Measurements from ENCODE around the gene MTHFS.

The MTHFS gene

GRCh38 chr15:79875213-79875612 lies 21.6 kb downstream of the MTHFS start:
- no peak overlapping the region for H3K9ac ChIP-seq
- H3K4me2 ChIP-seq: no peak overlapping the region
- TF ChIP-seq, protein P1, sequence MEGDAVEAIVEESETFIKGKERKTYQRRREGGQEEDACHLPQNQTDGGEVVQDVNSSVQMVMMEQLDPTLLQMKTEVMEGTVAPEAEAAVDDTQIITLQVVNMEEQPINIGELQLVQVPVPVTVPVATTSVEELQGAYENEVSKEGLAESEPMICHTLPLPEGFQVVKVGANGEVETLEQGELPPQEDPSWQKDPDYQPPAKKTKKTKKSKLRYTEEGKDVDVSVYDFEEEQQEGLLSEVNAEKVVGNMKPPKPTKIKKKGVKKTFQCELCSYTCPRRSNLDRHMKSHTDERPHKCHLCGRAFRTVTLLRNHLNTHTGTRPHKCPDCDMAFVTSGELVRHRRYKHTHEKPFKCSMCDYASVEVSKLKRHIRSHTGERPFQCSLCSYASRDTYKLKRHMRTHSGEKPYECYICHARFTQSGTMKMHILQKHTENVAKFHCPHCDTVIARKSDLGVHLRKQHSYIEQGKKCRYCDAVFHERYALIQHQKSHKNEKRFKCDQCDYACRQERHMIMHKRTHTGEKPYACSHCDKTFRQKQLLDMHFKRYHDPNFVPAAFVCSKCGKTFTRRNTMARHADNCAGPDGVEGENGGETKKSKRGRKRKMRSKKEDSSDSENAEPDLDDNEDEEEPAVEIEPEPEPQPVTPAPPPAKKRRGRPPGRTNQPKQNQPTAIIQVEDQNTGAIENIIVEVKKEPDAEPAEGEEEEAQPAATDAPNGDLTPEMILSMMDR (conservative IDR thresholded peaks at IDR 0.05; ENCODE audit: low read depth, low read length): no peak
- no peak overlapping the region for H2AFZ ChIP-seq (ENCODE audit: low read depth)
- no peak overlapping the region for H3K27ac ChIP-seq
- no peaks in the 10 kb centered on the region for H3K79me2 ChIP-seq (ENCODE audit: insufficient read depth, low read depth)
- H3K27me3 ChIP-seq (ENCODE audit: insufficient read depth, low read depth): no peaks in the 10 kb centered on the region
- no peaks in the 10 kb centered on the region for H3K4me1 ChIP-seq (ENCODE audit: low read depth, poor library complexity, severe bottlenecking)
- H3K4me3 ChIP-seq (IDR thresholded peaks at IDR 0.05; ENCODE audit: insufficient read depth, low read depth, low read length): no peak overlapping the region
- no peaks in the 10 kb centered on the region for H4K20me1 ChIP-seq (ENCODE audit: insufficient read depth)
- no peaks in the 10 kb centered on the region for H3K36me3 ChIP-seq (ENCODE audit: insufficient read depth)

DNA sequence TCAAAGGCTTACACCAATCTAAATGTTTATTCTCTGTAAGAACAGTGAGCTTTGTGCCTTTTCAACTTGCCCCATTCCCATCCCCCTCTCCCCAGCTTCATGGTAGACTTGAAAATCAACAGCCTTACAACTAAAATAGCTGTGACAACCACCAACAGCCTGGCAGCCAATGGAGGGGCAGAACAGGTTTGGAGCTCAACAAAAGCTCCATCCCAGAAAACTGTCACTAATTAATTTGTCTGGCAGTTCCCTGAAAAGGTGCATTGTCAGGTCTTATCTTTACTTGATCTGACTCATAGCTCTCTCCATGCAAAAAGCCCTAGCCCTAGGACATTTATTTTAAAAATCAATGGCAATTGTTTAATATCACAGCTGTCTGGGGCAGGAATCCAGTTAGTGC lies 22.6 kb downstream of the MTHFS start:
- no peaks in the 10 kb centered on the region for H3K79me2 ChIP-seq (ENCODE audit: insufficient read depth, low read depth)
- H2AFZ ChIP-seq (ENCODE audit: low read depth): no peak overlapping the region
- no peaks in the 10 kb centered on the region for H3K27me3 ChIP-seq (ENCODE audit: insufficient read depth, low read depth)
- no peaks in the 10 kb centered on the region for H3K4me1 ChIP-seq (ENCODE audit: low read depth, poor library complexity, severe bottlenecking)
- no peak overlapping the region for H3K4me2 ChIP-seq
- H4K20me1 ChIP-seq (ENCODE audit: insufficient read depth): no peaks in the 10 kb centered on the region
- no peaks in the 10 kb centered on the region for H3K36me3 ChIP-seq (ENCODE audit: insufficient read depth)
- H3K4me3 ChIP-seq (IDR thresholded peaks at IDR 0.05; ENCODE audit: insufficient read depth, low read depth, low read length): no peak overlapping the region
- H3K9ac ChIP-seq: no peak overlapping the region
- H3K27ac ChIP-seq: no peak overlapping the region
- TF ChIP-seq, protein P1 (conservative IDR thresholded peaks at IDR 0.05; ENCODE audit: low read depth, low read length): no peak

DNA sequence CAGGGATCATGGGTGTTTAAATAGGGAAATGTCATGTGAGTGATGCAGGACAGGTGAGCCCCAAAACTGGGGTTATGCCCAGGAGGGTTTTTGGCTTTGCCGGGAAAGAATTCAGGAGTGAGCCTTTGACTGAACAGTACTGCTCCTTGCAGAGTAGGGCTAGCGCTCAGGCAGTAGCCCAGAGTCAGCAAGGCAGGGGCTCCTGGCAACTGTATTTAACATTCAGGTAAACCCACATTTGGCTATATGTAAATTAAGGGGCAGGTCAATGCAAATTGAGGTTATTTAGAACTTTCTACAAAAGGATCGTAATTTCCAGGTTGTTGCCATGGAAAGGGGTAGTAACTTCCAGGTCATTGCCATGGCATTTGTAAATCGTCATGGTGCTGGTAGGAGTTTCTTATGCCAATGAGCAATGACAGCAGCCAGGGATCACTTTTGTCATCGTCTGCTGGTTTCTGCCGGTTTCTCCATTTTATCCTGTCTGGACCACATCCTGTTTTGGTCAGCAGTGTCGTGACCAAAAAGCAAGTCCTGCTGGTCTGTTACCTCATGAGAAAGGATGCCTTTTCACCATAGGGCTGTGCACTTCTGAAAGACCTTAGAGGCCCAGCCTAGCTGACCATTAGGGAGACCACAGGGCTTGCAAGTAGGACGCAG lies 24.3 kb downstream of the MTHFS start:
- H3K9ac ChIP-seq: no peak overlapping the region
- H4K20me1 ChIP-seq (ENCODE audit: insufficient read depth): no peaks in the 10 kb centered on the region
- no peaks in the 10 kb centered on the region for H3K4me1 ChIP-seq (ENCODE audit: low read depth, poor library complexity, severe bottlenecking)
- H3K27me3 ChIP-seq (ENCODE audit: insufficient read depth, low read depth): no peaks in the 10 kb centered on the region
- no peak overlapping the region for H3K4me2 ChIP-seq
- no peak overlapping the region for H2AFZ ChIP-seq (ENCODE audit: low read depth)
- H3K27ac ChIP-seq: no peak overlapping the region
- H3K4me3 ChIP-seq (IDR thresholded peaks at IDR 0.05; ENCODE audit: insufficient read depth, low read depth, low read length): no peak overlapping the region
- no peaks in the 10 kb centered on the region for H3K36me3 ChIP-seq (ENCODE audit: insufficient read depth)
- H3K79me2 ChIP-seq (ENCODE audit: insufficient read depth, low read depth): no peaks in the 10 kb centered on the region
- TF ChIP-seq, protein P1 (conservative IDR thresholded peaks at IDR 0.05; ENCODE audit: low read depth, low read length): no peak

DNA sequence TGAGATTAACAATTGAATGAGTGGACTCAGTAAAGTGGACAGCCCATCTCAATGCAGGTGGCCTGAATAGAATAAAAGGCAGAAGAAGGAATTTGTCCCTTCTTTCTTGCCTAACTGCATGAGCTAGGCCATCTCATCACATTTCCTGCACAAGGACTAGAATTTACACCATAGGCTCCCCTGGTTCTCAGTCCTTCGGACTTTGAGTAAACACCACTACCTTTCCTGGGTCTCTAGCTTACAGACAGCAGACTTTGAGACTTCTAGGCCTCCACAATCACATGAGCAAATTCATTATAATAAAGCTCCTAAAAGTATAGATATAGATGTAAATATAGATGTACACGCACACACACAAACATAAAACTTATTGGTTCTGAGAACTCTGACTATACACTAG lies 28.3 kb downstream of the MTHFS start:
- no peaks in the 10 kb centered on the region for H3K27me3 ChIP-seq (ENCODE audit: insufficient read depth, low read depth)
- no peaks in the 10 kb centered on the region for H4K20me1 ChIP-seq (ENCODE audit: insufficient read depth)
- H3K9ac ChIP-seq: no peak overlapping the region
- H2AFZ ChIP-seq (ENCODE audit: low read depth): no peak overlapping the region
- H3K4me1 ChIP-seq (ENCODE audit: low read depth, poor library complexity, severe bottlenecking): no peaks in the 10 kb centered on the region
- no peaks in the 10 kb centered on the region for H3K79me2 ChIP-seq (ENCODE audit: insufficient read depth, low read depth)
- TF ChIP-seq, protein P1 (conservative IDR thresholded peaks at IDR 0.05; ENCODE audit: low read depth, low read length): no peak
- H3K4me2 ChIP-seq: no peak overlapping the region
- H3K4me3 ChIP-seq (IDR thresholded peaks at IDR 0.05; ENCODE audit: insufficient read depth, low read depth, low read length): no peak overlapping the region
- no peak overlapping the region for H3K27ac ChIP-seq
- H3K36me3 ChIP-seq (ENCODE audit: insufficient read depth): no peaks in the 10 kb centered on the region
